ENCODE data around the gene ELF1. TPM values are rescaled to one million over a fixed set of nuclear protein-coding genes. Genes with fewer than 3 reads are reported as not detected.

ELF1 gene
- total RNA-seq, 1 donor from 2014 or later, result 33.9 TPM

Other genes starting within 250 kb of the ELF1 start
- gene MRPS31, start 248.1 kb downstream of the ELF1 start, total RNA-seq, result 30.4 TPM
- 5.2 TPM for gene SLC25A15, start 229.7 kb downstream of the ELF1 start, total RNA-seq
- 18.6 TPM for gene WBP4, start 42.2 kb upstream of the ELF1 start, total RNA-seq
- 7.3 TPM for gene KBTBD6, start 113.5 kb upstream of the ELF1 start, total RNA-seq
- gene KBTBD7, start 175.3 kb upstream of the ELF1 start, total RNA-seq, result 5.9 TPM
- gene MTRF1, start 244.3 kb upstream of the ELF1 start, total RNA-seq, result 13.4 TPM

All from Right ventricle myocardium superior (tissue), 1 donor.